Sigmoid colon (tissue), 7 donors: ENCODE results near the gene CORO1C. TPM values are rescaled to one million over a fixed set of nuclear protein-coding genes. Genes with fewer than 3 reads are reported as not detected.

Experiments
- DNase-seq: peaks from one replicate; pipeline ENCODE4 v3.0.0-alpha.2; 2019
- H3K27ac ChIP-seq, 4 donors: fragments of 200-600 bp; sonication (generic); one replicate each; pipeline ENCODE4 v1.5.1; 2016 to 2019; ENCODE audit warnings: mild to moderate bottlenecking in 1 of 4
- H3K27me3 ChIP-seq, 3 donors: fragments of 200-600 bp; sonication (generic); one replicate each; pipeline ENCODE4 v1.5.1; 2019; ENCODE audit warnings: mild to moderate bottlenecking in 1 of 3
- H3K36me3 ChIP-seq, 4 donors: fragments of 200-600 bp; sonication (generic); one replicate each; pipeline ENCODE4 v1.5.1; 2016 to 2019
- H3K4me1 ChIP-seq, 4 donors: fragments of 200-600 bp; sonication (generic); one replicate each; pipeline ENCODE4 v1.5.1; 2017 to 2019
- H3K4me3 ChIP-seq, 4 donors: fragments of 200-600 bp; sonication (generic); one replicate each; pipeline ENCODE4 v1.5.1; 2017 to 2019; ENCODE audit warnings: mild to moderate bottlenecking in 2 of 4, moderate library complexity in 1 of 4
- H3K9me3 ChIP-seq, 4 donors: fragments of 200-600 bp in 3 of 4; sonication (generic) in 3 of 4; one replicate each; pipeline versions ENCODE4 v1.5.1 to v1.6.1; 2013 to 2019
- CTCF ChIP-seq, 4 experiments: fragments of 450-650 bp in 3 of 4; fragments of 200-600 bp in 1 of 4; IDR thresholded peaks; one replicate each; pipeline ENCODE4 v1.5.1; 2016 to 2019; ENCODE audit warnings: antibody characterized with exemption in 4 of 4, mild to moderate bottlenecking in 3 of 4, moderate library complexity in 2 of 4
- EP300 ChIP-seq, 4 donors: sonication (generic); formaldehyde crosslinking; IDR thresholded peaks; one replicate each; pipeline ENCODE4 v1.6.1; 2017; ENCODE audit warnings: antibody characterized with exemption in 4 of 4
- POLR2A ChIP-seq, 2 donors: fragments of 450-650 bp; IDR thresholded peaks; one replicate each; pipeline ENCODE4 v1.6.1; 2016; ENCODE audit warnings: antibody characterized with exemption in 2 of 2, mild to moderate bottlenecking in 2 of 2, moderate library complexity in 2 of 2
- POLR2AphosphoS5 ChIP-seq, 4 donors: sonication (generic); formaldehyde crosslinking; IDR thresholded peaks; one replicate each; pipeline ENCODE4 v1.6.1; 2017; ENCODE audit warnings: antibody characterized with exemption in 4 of 4
- WGBS, 2 donors: extraction: QIAGEN DNeasy Blood & Tissue Kit; methylation state at CpG; one replicate each; pipeline ENCODE4 v1.1.7; 2013; 5-methylcytosine and 5-hydroxymethylcytosine counted together
- intact Hi-C: fragments of 100-400 bp; cut with DNase I; formaldehyde crosslinking; loops from one replicate; pipeline ENCODE4 v1.15.1; 2023
- polyA plus RNA-seq, 3 donors: library from polyadenylated mRNA; stranded (reverse); fragments of 200-250 nt; gene quantifications; one replicate each; pipeline ENCODE4 v1.2.3, GENCODE V29; 2013
- total RNA-seq, 4 donors: library from RNA; depleted of rRNA; stranded (reverse); fragments of >200 nt; gene quantifications; one replicate each; pipeline ENCODE4 v1.1.0, GENCODE V29; 2016
- donor health status: healthy with polysubstance abuse.
- donor health status: Bipolar disorder and iron deficiency.
- donor health status: healthy.

The CORO1C gene
- total and polyA plus RNA-seq, 7 donors = 38.4 to 569 (median 247) TPM

DNA sequence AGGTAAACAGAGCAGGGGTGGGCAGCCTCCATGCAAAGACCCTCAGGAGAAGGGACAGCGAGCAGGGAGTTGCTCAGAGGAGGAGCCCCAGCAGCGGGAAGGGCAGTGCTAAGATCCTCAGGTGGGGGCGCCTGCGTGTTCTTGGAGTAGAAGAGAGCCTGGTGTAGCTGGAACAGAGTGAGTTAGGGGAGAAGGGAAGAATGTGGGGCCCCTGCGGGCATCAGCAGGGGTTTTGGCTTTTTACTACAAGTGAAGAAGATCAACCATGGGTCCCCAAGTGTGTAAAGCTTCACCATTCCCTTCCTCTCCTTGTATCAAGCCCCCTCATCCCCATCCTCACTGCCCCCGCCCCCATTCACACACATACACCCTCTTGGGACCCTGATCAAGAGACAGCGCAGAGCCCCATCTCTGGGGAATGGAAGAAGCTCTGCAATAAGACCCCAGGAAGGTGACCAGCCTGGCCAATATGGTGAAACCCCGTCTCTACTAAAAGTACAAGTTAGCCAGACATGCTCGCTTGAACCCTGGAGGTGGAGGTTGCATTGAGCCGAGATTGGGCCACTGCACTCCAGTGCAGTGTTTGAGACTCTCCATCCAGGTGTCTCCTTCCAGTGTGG, 123.2 kb downstream of the CORO1C start:
- Histone ChIP-seq H3K27me3 (no peaks in the 10 kb centered on the region), H3K4me3 (no peak overlapping the region)
- WGBS, 2 donors = 83 to 88% methylated on average over 10 of the region's 10 CpGs

GRCh38 chr12:108606492-108606891, 124.8 kb downstream of the CORO1C start:
- TF ChIP-seq POLR2A (IDR thresholded peaks at IDR 0.05) (no peak), CTCF (IDR thresholded peaks at IDR 0.05) (no peak), POLR2AphosphoS5 (IDR thresholded peaks at IDR 0.05) (no peak), EP300 (IDR thresholded peaks at IDR 0.05) (no peak)
- no peaks in the 10 kb centered on the region for H3K36me3 ChIP-seq
- H3K9me3 ChIP-seq = no peaks in the 10 kb centered on the region
- H3K27ac ChIP-seq = no peak overlapping the region
- H3K27me3 ChIP-seq = no peaks in the 10 kb centered on the region
- peaks cover 0 to 7% (median 3%) of the 10 kb centered on the region in 4 donors for H3K4me1 ChIP-seq
- 77 to 87% methylated on average over 9 of the region's 9 CpGs for WGBS, 2 donors
- DNase-seq = no peak
- H3K4me3 ChIP-seq = no peak overlapping the region
- intact Hi-C loops = no loop called here

More for the DNA sequence above, 123.2 kb downstream of the CORO1C start:
- H3K36me3 ChIP-seq = no peaks in the 10 kb centered on the region
- TF ChIP-seq CTCF (IDR thresholded peaks at IDR 0.05) = no peak
- no peak for TF ChIP-seq EP300 (IDR thresholded peaks at IDR 0.05)
- TF ChIP-seq POLR2AphosphoS5 (IDR thresholded peaks at IDR 0.05) = no peak
- no peak for TF ChIP-seq POLR2A (IDR thresholded peaks at IDR 0.05)
- H3K9me3 ChIP-seq = no peaks in the 10 kb centered on the region
- intact Hi-C loops = no loop called here
- no peak overlapping the region for H3K27ac ChIP-seq
- no peak for DNase-seq
- peaks cover 0 to 8% (median 3%) of the 10 kb centered on the region in 4 donors for H3K4me1 ChIP-seq

- Histone ChIP-seq H3K9me3 (no peaks in the 10 kb centered on the region), H3K36me3 (no peaks in the 10 kb centered on the region), H3K27me3 (no peaks in the 10 kb centered on the region), H3K4me3 (no peak overlapping the region), H3K27ac (no peak overlapping the region), H3K4me1 (peaks cover 0 to 7% (median 3%) of the 10 kb centered on the region in 4 donors)
- TF ChIP-seq EP300 (IDR thresholded peaks at IDR 0.05) (no peak), POLR2AphosphoS5 (IDR thresholded peaks at IDR 0.05) (no peak), POLR2A (IDR thresholded peaks at IDR 0.05) (no peak), CTCF (IDR thresholded peaks at IDR 0.05) (no peak)
- intact Hi-C loops = no loop called here
- DNase-seq = no peak
- WGBS, 2 donors = 90 to 92% methylated on average over 4 of the region's 4 CpGs
Measured at GRCh38 chr12:108605690-108606406, 125.5 kb downstream of the CORO1C start.

- Histone ChIP-seq H3K36me3 (no peaks in the 10 kb centered on the region), H3K4me1 (peaks cover 0 to 7% (median 3%) of the 10 kb centered on the region in 4 donors), H3K27ac (no peak overlapping the region), H3K27me3 (no peaks in the 10 kb centered on the region), H3K4me3 (no peak overlapping the region), H3K9me3 (no peaks in the 10 kb centered on the region)
- intact Hi-C loops = no loop called here
- 46 to 80% methylated on average over 3 of the region's 3 CpGs for WGBS, 2 donors
- TF ChIP-seq POLR2A (IDR thresholded peaks at IDR 0.05) (no peak), POLR2AphosphoS5 (IDR thresholded peaks at IDR 0.05) (no peak), EP300 (IDR thresholded peaks at IDR 0.05) (no peak), CTCF (IDR thresholded peaks at IDR 0.05) (no peak)
- no peak for DNase-seq
Measured at GRCh38 chr12:108605000-108605689, 126.2 kb downstream of the CORO1C start.
